ENCODE results near the gene BTBD19.
A peak's percentile ranks its signal among the peaks of the same experiment; 100 is the strongest.
"Not testable (repeated sequence)": the region's sequence is repeated elsewhere in the genome, so short reads cannot be mapped to it uniquely, and the experiment has no call there.

The BTBD19 gene

DNA sequence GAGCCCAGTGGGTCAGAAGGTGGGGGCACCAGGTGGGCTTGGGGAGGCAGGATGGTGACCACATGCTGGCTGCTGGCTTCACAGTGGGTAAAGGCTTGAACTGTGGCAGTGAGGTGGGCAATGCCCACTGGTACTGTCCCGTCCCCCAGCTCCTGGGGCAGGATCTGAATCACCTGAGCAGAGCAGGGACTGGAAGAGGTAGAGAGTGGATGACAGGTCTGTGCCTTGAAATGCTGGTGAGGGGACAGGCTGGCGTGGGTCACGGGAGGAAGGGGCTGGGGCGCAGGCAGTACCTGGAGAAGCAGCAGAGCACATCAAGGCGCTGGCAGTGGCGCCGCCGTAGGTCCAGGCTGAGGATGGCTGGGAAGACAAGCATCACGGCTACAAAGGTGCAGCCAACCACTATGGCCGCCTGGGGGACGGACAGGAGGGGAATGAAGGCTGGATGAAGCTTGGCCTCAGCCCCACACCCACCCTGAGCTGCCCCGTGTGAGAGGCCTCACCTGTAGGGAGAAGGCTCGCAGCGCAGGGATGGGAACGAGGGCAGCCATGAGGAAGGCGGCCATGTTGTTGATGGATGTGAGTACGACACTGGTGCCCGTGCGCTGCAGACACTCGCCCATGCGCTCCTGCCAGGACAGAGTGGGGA is 19.8 kb downstream of the BTBD19 start:
- DNase-seq (ENCODE audit: low spot score) = no peak

DNA sequence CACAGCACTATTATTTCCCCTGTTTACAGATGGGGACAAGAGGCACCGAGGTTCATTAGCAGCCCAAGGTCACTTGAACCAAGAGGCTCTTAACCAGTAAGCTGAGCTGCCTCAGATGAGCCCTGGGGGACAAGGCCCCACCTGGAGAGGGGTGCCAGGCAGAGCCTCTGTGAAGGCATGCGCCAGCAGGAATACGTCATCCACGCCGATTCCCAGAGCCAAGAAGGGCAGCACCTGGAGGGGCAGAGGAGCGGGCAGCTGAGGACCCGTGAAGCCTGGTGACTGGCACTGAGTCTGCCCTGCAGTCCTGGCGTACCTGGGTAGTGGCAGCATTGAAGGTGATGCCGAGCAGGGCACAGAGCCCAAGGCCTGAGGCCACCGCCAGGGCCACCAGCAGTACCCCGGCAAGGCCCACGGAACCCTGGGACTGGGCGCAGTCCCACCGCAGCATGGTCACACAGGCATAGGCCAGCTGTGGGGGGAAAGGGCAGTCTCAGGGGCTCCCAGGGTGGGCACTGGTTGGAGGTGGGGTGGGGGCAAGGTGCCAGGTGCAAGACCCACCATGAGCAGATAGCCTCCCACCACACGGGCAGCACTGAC is 20.6 kb downstream of the BTBD19 start:
- no peak for DNase-seq (ENCODE audit: low spot score)

DNA sequence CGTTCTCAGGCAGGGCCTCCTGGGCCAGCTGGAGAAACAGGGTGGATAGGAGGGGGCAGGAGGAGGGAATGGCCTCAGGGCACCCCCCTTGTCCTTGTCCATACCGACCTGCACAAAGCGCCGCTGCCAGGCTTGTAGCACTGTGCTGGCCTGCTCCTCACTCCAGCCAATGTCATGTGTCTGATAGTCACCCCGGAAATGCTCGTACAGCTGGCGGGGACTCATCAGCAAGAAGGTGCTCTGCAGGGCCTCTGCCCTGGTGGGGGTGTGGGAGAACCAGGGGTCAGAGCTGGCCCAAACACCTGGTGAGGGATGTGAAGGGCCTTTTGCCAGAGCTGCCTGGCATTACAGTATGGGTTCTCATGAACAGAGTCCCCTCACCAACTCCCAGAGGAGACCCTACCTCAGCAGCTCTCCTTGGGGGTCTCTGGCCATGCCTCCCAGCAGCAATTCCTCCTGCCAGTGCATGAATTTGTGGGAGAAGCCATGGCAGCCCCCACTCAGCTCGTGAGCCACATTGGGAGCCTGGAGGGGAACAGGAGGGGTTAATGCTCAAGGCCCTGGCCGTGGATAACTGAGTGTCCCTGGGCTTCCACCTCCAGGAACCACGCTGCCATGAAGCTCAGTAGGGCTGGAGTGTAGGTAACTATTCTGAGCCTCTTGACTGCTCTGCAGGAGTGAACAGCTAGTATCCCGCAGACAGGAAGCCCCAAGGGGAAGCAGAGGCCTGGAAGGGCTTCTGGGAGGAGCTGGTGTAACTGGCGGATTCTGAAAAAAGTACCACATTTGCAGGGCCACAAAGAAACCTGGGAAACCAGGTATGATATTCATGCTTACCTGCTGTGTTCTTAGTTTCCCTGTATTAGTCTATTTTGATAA is 21.4 kb downstream of the BTBD19 start:
- DNase-seq (ENCODE audit: low spot score) = no peak

GRCh38 chr1:44830900-44831304 is 22.6 kb downstream of the BTBD19 start:
- no peak for DNase-seq (ENCODE audit: low spot score)

- DNase-seq (ENCODE audit: low spot score) = no peak
Measured at GRCh38 chr1:44831516-44831915, 23.2 kb downstream of the BTBD19 start.

DNA sequence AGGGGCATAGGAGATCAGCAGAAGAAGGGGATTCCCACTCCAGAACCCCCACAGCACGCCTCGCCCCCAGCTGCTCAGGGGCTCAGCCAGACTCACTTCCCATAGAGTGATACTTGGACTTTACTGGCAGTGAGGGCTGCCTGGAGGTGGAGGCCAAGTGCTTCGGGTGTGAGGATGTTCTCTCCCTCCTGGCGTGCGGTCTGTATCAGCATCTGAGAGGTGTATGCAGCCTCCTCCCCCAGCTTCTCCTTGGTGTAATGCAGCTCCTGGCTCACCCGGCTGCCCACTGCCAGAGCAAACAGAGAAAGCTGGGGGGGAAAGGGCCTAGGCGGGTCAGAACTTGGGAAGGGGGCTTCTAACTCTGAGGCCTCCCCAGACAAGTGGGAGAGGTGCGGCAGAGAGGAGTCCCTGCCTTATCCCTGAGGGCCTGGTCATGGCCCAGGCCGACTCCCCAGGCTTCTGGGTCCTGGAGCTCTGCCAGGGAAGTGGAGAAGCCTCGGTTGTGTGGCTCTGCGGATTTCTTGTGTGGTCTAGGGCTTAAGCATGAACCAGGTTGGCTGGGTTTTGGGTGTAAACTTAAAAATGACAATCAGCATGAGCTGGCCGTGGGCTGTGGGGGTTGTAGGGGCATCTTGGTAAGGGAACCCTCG is 23.9 kb downstream of the BTBD19 start:
- no peak for DNase-seq (ENCODE audit: low spot score)

DNA sequence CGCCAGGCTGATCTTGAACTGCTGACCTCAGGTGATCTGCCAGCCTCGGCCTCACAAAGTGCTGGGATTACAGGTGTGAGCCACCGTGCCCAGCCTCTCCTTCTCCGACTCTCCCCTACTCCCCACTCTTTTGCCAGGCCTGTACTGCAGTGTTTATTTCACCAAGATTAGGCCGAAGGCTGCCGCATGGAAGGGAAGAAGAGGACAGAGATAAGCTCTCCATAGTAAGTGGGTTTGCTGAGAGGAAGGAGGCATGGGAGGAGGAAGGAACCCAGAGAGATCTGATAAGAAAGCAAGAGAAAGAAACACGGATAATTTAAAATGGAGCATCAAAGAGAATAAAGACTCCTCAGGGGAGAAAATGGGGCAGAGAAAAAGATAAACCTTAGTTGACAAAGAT is 26.0 kb downstream of the BTBD19 start:
- DNase-seq (ENCODE audit: low spot score) = no peak

GRCh38 chr1:44835738-44836675 is 27.7 kb downstream of the BTBD19 start:
- peak; percentile 85 for DNase-seq (ENCODE audit: low spot score)

DNA sequence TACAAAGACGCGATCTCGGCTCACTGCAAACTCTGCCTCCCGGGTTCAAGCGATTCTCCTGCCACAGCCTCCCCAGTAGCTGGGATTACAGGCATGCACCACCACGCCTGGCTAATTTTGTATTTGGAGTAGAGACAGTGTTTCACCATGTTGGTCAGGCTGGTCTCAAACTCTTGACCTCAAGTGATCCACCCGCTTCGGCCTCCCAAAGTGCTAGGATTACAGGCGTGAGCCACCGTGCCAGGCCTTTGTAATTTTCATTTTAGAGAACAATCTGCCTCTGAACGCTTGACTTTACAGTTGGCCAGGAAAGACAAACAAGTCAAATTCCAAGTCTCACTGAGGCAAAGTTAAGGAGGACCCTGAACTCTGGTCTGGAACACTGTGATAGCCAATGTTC is 30.0 kb downstream of the BTBD19 start:
- DNase-seq (ENCODE audit: low spot score) = not testable (repeated sequence)

DNA sequence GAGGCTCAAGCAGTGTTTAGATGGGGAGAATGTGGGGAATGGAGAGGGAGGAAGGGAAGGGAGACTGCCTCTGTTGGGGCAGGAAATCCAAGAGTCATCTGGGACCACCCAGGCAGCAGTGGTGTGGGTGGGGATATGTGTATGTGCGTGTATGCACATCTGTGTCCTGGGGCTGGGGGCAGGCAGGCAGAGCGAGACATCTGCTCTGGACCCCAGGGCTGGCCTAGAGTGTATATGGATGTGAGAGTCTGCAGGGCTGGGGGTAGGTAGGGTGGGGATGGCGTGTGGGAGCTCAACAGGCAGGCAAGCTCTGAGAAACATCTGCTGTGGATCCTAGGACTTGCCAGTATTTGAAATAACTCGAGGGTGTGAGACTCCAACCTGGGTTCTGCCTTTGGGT is 31.3 kb downstream of the BTBD19 start:
- DNase-seq (ENCODE audit: low spot score) = no peak

DNA sequence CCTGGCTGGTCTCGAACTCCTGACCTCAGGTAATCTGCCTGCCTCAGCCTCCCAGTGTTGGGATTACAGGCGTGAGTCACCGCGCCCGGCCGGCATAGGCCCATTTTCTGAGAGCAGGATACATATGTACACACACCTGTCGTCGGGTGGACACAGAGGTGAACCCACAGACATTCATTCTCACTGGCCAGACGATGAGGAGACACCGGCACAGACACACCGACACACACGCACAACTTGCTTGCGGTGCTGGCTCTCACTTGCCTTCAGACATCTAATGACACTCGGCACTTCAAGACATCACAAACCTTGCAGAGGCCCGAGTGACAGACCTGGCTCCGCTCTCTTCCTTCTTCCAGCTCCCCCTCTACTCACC is 34.2 kb downstream of the BTBD19 start:
- DNase-seq (ENCODE audit: low spot score) = no peak

- DNase-seq (ENCODE audit: low spot score) = peak; percentile 86
Measured at GRCh38 chr1:44842862-44843655, 34.7 kb downstream of the BTBD19 start, which contains the start of gene PTCH2. Gene PTCH2, minus strand, starts transcription at chr1:44843253. Its CDS starts 321 bp downstream, at chr1:44842932.

DNA sequence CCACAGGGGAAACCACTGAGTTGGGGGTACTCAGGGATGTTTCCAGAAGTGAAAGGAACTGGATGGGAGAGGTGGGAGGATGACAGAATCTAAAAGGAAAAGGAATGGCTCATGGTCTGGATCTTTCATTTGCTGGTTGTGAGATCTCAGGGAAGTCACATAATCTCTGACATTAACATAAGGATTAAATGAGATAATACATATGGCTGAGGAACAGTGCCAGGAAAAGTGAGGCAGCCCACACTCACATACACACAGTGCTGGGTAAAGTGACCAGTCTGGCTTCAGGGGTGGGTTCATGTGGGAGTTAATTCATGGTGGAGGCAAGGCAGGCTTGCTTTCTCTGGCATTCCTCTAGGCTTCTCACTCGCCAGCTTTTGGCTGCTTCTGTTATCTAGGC is 38.7 kb downstream of the BTBD19 start:
- DNase-seq (ENCODE audit: low spot score) = no peak

DNA sequence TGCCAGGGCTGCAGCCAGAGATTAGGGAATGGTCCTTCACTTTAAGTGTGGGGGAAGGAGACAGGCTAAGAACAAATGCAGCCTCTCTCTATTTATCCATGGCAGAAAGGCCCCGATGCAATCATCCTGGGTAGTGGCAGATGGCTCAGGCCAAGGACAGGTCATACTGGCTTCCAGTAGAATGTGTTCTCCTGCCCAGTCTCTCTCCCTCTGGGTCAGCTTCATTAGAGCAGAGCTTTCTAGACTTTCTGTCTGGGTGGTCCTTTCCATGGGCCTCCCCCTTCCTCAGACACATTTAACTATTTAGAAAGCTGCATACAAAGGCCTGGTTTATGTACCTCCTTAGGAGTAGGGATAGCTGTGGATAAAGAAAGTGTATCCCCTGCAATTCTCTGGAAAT is 39.5 kb downstream of the BTBD19 start:
- DNase-seq (ENCODE audit: low spot score) = no peak

- no peak for DNase-seq (ENCODE audit: low spot score)
Measured at GRCh38 chr1:44848456-44849181, 40.3 kb downstream of the BTBD19 start.

DNA sequence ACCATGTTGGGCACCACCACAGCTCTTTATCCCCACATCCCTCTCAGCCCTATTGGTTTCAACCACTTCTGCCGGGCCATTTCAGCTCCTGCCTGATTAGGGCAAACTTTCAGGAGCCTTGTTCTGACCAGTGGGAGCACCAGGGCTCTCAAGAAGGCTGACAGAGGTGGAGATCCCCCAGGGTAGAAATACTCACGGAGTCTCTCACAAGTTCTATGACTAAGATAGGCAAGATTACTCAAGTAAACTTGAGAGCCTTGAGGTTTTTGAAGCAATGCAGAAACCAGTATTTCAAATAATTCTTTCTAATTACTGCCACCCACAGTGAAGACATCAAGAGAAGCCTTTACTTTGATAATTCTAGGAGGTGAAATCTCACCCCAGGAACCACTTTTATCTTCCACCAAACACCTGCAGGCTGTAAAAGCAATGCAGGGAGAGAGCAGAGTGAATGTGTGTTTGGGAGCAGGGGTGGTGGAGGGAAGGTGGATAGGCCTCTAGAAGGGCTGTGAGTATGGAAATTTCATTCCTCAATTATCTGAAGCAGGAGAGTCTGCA is 41.3 kb downstream of the BTBD19 start:
- DNase-seq (ENCODE audit: low spot score) = no peak

DNA sequence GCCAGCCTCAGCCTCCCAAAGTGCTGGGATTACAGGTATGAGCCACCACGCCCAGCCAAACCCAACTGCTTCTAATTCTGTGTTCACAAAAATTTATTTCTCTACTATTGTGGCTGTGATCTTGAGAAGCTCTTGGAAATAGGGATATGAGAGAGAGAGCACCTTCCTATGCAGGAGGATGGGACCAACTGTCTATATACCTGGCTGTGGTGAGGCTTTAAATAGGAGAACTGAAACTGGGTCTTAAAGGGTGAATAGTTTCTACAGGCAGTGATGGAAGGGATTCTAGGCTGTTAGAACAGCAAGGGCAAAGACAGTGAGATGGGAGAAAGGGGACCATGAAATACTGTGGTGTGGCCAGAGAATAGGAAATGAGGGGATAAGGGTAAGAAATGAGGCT is 43.0 kb downstream of the BTBD19 start:
- no peak for DNase-seq (ENCODE audit: low spot score)

DNA sequence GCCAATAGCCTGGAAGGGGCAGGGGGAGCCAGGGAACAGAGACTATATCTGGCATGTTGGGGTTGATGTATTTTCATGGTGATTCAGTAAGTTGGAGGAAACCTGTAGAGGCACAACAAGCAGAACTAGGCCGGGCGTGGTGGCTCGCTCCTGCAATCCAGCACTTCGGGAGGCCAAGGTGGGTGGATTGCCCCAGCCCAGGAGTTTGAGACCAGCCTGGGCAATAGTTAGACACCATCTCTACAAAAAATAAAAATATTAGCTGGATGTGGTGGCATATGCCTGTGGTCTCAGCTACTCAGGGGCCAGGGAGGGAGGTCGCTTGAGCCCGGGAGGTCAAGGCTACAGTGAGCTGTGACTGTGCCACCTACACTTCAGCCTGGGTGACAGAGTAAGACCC is 44.9 kb downstream of the BTBD19 start:
- DNase-seq (ENCODE audit: low spot score) = no peak

DNA sequence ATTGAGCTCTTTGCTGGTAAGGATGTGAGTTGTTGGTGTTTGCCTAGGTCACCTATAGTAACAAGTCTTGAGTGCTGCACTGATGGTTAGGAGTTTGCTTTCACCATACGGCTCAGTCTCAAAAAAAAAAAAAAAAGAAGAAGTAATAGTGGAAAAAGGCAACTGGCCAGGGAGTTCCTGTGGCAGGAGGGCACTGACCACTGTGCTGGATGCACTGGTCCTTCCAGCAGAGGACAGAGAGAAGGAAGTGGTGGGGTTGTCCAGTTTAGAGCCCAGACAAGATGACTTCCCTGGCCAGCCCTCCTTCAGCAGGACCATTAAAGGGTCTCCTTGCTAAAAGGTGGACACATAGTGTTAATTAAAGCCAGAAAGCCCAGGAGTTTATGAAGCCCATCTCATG is 46.6 kb downstream of the BTBD19 start:
- no peak for DNase-seq (ENCODE audit: low spot score)

DNA sequence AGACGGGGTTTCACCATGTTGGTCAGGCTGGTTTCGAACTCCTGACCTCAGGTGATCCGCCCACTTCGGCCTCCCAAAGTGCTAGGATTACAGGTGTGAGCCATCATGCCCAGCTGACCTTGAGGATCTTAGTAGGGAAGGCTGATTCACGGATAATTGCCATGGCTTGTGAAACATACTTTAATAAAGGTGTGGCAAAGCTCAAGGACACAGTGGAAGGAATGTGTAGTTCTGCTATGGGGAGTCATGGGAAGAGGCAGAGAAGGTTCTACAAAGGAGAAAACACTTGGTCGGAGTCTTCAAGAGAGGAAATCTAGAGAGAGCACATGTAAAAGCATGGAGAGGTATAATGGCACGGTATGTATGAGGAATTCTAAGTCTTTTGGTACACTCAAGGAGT is 47.4 kb downstream of the BTBD19 start:
- DNase-seq (ENCODE audit: low spot score) = no peak
